ENCODE data around the gene SUPT3H. TPM values are rescaled to one million over a fixed set of nuclear protein-coding genes. Genes with fewer than 3 reads are reported as not detected.

The SUPT3H gene
- total RNA-seq, 1 donor from 2014 or later = 4.9 TPM

DNA sequence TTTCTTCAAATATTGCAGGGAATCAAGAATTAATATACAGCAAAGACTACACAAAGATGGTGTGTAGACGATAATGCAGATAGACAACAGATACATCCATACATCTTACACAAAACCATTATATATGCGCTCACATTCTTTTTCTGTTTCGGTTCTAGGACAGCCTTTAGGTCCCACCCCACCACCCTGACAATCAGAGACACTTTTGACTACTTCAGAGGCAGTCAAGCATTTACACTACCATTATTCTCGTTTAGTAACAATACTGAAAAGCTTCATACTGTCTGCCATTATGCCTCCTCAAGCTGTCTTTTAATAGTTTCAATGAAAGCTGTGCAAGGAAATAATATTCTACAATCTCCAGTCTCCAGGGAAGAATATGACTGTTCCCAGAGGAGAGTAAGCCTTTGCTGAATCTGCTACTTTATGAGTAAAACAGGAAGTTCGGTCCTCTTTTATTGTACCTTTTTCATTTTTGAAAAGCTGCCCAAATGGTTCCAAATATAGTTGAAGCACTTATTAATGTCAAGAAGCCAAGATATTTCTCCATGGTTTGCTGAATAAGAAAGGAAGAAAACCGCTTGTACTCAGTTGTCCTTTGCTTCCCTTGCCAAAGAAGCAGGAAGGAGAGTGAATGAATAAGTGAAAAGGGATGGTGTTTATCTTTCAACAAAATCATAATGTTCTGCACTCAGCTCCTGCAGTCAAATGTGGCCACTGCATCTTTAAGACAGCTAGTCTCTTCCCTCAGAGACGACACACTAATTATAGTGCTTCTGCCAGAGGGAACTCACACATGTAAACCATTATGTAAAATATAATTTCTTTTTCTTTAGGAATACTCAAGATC, 521.9 kb downstream of the SUPT3H start:
- Histone ChIP-seq H3K27me3 (no peaks in the 10 kb centered on the region), H3K27ac (no peak overlapping the region), H3K4me1 (peaks cover 4% of the 10 kb centered on the region), H3K36me3 (no peaks in the 10 kb centered on the region), H3K9me3 (no peaks in the 10 kb centered on the region), H3K4me3 (no peak overlapping the region)
- TF ChIP-seq, protein P1, sequence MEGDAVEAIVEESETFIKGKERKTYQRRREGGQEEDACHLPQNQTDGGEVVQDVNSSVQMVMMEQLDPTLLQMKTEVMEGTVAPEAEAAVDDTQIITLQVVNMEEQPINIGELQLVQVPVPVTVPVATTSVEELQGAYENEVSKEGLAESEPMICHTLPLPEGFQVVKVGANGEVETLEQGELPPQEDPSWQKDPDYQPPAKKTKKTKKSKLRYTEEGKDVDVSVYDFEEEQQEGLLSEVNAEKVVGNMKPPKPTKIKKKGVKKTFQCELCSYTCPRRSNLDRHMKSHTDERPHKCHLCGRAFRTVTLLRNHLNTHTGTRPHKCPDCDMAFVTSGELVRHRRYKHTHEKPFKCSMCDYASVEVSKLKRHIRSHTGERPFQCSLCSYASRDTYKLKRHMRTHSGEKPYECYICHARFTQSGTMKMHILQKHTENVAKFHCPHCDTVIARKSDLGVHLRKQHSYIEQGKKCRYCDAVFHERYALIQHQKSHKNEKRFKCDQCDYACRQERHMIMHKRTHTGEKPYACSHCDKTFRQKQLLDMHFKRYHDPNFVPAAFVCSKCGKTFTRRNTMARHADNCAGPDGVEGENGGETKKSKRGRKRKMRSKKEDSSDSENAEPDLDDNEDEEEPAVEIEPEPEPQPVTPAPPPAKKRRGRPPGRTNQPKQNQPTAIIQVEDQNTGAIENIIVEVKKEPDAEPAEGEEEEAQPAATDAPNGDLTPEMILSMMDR (IDR thresholded peaks at IDR 0.05) = no peak
- no peak for DNase-seq
- peak; percentile 28 for ATAC-seq
- intact Hi-C loops (cut with DNase I) = no loop called here

DNA sequence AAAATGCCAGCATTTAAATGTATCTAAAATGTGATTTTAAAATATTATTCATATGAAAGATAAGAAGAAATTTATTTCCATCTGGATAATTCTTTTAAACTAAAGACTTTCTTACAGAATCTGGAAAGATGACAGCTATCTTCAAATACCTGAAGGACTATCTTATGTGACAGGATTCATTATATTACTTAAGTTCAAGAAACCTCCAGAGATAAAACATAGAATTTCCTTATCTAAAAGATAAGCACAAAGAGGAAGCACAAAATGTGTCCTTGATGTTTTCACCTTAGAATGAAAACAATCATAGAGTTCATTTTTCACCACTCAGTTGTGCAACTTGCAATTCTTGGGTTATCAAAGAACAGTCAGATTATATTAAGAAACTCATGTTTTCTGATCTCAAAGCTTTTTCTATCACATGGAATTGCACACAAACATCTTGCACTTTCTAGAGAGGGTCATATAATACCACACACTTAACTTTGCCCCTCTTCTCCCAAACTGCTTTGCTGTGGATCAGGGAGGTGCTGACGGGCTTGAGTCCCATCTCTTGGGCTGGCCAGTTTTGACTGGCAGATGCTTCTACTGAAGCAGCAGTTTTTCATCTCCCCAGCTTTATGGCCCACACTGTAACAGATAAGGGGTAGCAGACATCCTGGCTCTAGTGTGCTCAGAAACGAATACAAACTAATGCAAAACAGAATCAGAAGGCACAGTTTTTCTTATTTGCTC, 522.9 kb downstream of the SUPT3H start:
- Histone ChIP-seq H3K4me3 (no peak overlapping the region), H3K27me3 (no peaks in the 10 kb centered on the region), H3K9me3 (no peaks in the 10 kb centered on the region), H3K27ac (no peak overlapping the region), H3K36me3 (no peaks in the 10 kb centered on the region), H3K4me1 (peaks cover 4% of the 10 kb centered on the region)
- DNase-seq (no peak), ATAC-seq (no peak)
- intact Hi-C loops (cut with DNase I) = no loop called here
- TF ChIP-seq, protein P1 (IDR thresholded peaks at IDR 0.05) = no peak

DNA sequence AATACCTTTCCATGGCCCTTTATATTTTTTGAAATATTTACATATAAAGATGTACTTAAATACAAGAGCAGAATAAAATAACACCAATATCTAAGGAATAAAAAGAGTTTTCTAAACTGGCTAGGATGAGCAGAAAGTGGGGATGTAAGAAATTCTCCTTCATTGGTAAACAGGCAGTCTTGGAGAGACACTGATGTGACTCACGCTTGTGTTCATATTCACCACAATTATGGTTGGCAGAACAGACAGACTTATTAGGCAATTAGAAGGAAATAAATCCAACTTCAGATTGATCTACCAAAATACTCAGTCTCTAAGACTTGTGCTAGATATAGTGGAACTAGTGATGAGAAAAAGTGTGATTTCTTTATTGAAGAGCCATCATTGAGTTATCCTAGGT, 526.6 kb downstream of the SUPT3H start:
- Histone ChIP-seq H3K9me3 (no peaks in the 10 kb centered on the region), H3K27me3 (no peaks in the 10 kb centered on the region), H3K27ac (no peak overlapping the region), H3K4me3 (no peak overlapping the region), H3K4me1 (peaks cover 4% of the 10 kb centered on the region), H3K36me3 (no peaks in the 10 kb centered on the region)
- TF ChIP-seq, protein P1 (IDR thresholded peaks at IDR 0.05) = no peak
- DNase-seq (no peak), ATAC-seq (no peak)
- intact Hi-C loops (cut with DNase I) = no loop called here

DNA sequence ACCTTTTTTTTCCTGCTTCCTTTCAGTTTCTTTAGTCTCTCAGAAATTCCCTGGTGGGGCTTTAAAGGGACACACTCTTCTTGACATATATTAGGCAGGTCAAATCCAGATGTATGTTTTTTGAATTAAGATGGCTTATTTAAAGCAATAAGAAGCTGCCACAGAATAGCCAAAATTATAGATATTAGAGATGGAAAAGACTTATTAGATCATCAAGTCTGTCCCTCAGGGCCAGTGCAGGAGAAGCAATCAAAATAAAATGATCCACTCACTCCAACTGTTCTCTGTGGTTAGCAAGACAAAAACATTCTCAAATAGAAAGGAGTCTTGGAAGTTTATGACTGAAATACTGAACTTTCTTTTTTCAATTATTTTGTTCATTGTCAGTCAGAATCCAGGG, 527.4 kb downstream of the SUPT3H start:
- H3K36me3 ChIP-seq = no peaks in the 10 kb centered on the region

DNA sequence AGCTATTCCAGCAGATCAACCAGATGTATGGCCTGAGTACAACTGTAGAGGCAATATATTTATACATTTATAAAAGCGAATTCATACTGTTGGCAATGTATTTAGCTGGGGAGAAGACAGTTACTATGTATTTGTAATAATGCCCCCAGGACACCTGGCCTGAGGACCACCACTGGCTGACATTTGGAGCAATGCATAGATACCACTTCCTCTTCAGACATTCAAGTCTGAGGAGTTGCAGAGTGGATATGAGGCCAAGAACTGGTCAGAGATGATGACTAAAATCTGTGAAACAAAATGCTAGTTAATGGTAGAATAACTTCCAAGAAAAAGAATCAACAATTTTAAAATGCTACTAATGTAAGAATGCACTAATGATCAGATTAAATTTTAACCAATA, 527.9 kb downstream of the SUPT3H start:
- Histone ChIP-seq H3K27me3 (no peaks in the 10 kb centered on the region), H3K4me3 (no peak overlapping the region), H3K36me3 (no peaks in the 10 kb centered on the region), H3K9me3 (no peaks in the 10 kb centered on the region), H3K4me1 (no peaks in the 10 kb centered on the region), H3K27ac (no peak overlapping the region)
- DNase-seq = no peak
- ATAC-seq = no peak
- TF ChIP-seq, protein P1 (IDR thresholded peaks at IDR 0.05) = no peak
- intact Hi-C loops (cut with DNase I) = no loop called here

More for the DNA sequence above, 527.4 kb downstream of the SUPT3H start:
- ATAC-seq = no peak
- no peaks in the 10 kb centered on the region for H3K27me3 ChIP-seq
- H3K4me1 ChIP-seq = no peaks in the 10 kb centered on the region
- no peak for DNase-seq
- H3K27ac ChIP-seq = no peak overlapping the region
- H3K9me3 ChIP-seq = no peaks in the 10 kb centered on the region
- intact Hi-C loops (cut with DNase I) = no loop called here
- TF ChIP-seq, protein P1 (IDR thresholded peaks at IDR 0.05) = no peak
- no peak overlapping the region for H3K4me3 ChIP-seq
